Upper lobe of left lung (tissue), 6 donors: ENCODE measurements around the gene MTIF3. TPM values are rescaled to one million over a fixed set of nuclear protein-coding genes. Genes with fewer than 3 reads are reported as not detected.

Experiments
- ATAC-seq, 2 donors: fragments of 200-7000 bp; cut with Tn5 transposase; one replicate each; pipeline ENCODE4 v1.9.1; 2022; ENCODE audit warnings: mild to moderate bottlenecking in 2 of 2, moderate library complexity in 2 of 2; ENCODE audit not compliant: low FRiP score in 2 of 2
- DNase-seq, 2 donors: peaks; one replicate each; pipeline ENCODE4 v3.0.0-alpha.2; 2019 to 2020
- H3K27ac ChIP-seq, 4 donors: fragments of 200-600 bp; sonication (generic); one replicate each; pipeline ENCODE4 v1.5.1; 2016 to 2019
- H3K27me3 ChIP-seq, 4 donors: fragments of 200-600 bp; sonication (generic); one replicate each; pipeline ENCODE4 v1.5.1; 2017 to 2019
- H3K36me3 ChIP-seq, 4 donors: fragments of 200-600 bp; sonication (generic); one replicate each; pipeline ENCODE4 v1.5.1; 2016 to 2019
- H3K4me1 ChIP-seq, 4 donors: fragments of 200-600 bp; sonication (generic); one replicate each; pipeline ENCODE4 v1.5.1; 2018 to 2019
- H3K4me3 ChIP-seq, 4 donors: fragments of 200-600 bp; sonication (generic); one replicate each; pipeline ENCODE4 v1.5.1; 2017 to 2019; ENCODE audit warnings: mild to moderate bottlenecking in 2 of 4, moderate library complexity in 1 of 4
- H3K9me3 ChIP-seq, 4 donors: fragments of 200-600 bp; sonication (generic); one replicate each; pipeline ENCODE4 v1.5.1; 2018 to 2019
- EP300 ChIP-seq, 4 donors: sonication (generic); formaldehyde crosslinking; IDR thresholded peaks; one replicate each; pipeline ENCODE4 v1.5.1; 2017; ENCODE audit warnings: antibody characterized with exemption in 4 of 4, control low read depth in 2 of 4
- POLR2A ChIP-seq, 4 donors: fragments of 450-650 bp; IDR thresholded peaks; one replicate each; pipeline ENCODE4 v1.5.1; 2016 to 2017; ENCODE audit warnings: antibody characterized with exemption in 4 of 4, mild to moderate bottlenecking in 2 of 4
- POLR2AphosphoS5 ChIP-seq, 2 donors: sonication (generic); formaldehyde crosslinking; IDR thresholded peaks; one replicate each; pipeline ENCODE4 v1.5.1; 2017; ENCODE audit warnings: antibody characterized with exemption in 2 of 2
- WGBS, 2 donors: methylation state at CpG; one replicate each; pipeline ENCODE4 v1.1.5; 2017 to 2018; 5-methylcytosine and 5-hydroxymethylcytosine counted together
- total RNA-seq, 6 donors: library from RNA; depleted of rRNA in 4 of 6; stranded (reverse); fragments of >200 nt in 4 of 6; gene quantifications; one replicate each; pipeline versions ENCODE4 v1.1.0 to v1.2.1, GENCODE V29; 2016 to 2021
- TF ChIP-seq, protein P1 (sequence below), 6 experiments: fragments of 450-650 bp in 4 of 6; fragments of 200-600 bp in 2 of 6; sonication (generic) in 2 of 6; IDR thresholded peaks; one replicate each; pipeline ENCODE4 v1.5.1; 2016 to 2019; ENCODE audit warnings: antibody characterized with exemption in 6 of 6
- donor health status: DM: no; HTN: no; CAD: no; lungs with moderate emphysema.
- donor health status: DM: no; HTN: yes; CAD: no; lungs with severe emphysema.

Gene MTIF3
- total RNA-seq, 6 donors from 2014 or later: 31.2 to 104 (median 38.8) TPM

DNA sequence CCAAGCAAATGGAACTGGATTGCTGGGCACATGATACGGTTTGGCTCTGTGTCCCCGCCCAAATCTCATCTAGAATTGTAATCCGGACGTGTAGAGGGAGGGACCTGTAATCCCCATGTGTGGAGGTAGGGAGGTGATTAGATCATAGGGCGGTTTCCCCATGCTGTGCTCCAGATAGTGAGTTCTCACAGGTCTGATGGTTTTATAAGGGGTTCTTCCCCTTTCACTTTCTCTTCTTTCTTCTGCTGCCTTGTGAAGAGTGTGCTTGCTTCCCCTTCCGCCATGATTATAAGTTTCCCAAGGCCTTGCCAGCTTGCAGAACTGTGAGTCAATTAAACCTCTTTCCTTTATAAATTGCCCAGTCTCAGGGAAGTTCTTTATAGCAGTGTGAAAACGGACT lies 32.6 kb upstream of the MTIF3 start:
- TF ChIP-seq POLR2AphosphoS5 (IDR thresholded peaks at IDR 0.05): no peak
- no peak for TF ChIP-seq EP300 (IDR thresholded peaks at IDR 0.05)
- no peak for TF ChIP-seq POLR2A (IDR thresholded peaks at IDR 0.05)
- TF ChIP-seq, protein P1, sequence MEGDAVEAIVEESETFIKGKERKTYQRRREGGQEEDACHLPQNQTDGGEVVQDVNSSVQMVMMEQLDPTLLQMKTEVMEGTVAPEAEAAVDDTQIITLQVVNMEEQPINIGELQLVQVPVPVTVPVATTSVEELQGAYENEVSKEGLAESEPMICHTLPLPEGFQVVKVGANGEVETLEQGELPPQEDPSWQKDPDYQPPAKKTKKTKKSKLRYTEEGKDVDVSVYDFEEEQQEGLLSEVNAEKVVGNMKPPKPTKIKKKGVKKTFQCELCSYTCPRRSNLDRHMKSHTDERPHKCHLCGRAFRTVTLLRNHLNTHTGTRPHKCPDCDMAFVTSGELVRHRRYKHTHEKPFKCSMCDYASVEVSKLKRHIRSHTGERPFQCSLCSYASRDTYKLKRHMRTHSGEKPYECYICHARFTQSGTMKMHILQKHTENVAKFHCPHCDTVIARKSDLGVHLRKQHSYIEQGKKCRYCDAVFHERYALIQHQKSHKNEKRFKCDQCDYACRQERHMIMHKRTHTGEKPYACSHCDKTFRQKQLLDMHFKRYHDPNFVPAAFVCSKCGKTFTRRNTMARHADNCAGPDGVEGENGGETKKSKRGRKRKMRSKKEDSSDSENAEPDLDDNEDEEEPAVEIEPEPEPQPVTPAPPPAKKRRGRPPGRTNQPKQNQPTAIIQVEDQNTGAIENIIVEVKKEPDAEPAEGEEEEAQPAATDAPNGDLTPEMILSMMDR (IDR thresholded peaks at IDR 0.05): no peak
- peak in 1 of 2 donors; percentile 81 for ATAC-seq
- H3K27ac ChIP-seq: no peak overlapping the region

DNA sequence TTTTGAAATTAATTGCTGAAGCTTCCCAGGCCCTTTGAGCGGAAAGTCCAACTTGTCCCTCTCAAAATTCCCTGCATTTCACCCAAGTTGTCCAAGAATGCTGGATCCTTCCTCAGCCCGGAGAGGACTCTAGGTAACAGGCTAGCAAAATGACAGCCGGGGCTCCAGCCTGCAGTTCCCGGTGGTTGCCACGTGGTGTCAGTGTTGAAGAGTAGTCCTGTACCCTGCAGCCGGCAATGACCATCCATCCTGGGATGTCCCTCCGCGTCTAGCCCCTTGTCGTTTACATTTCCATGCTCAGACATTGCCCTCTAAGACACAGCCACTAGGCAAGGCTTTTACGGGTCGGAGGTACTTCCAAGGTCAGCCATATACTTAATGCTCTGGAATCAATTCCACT lies 31.4 kb upstream of the MTIF3 start:
- 39 to 49% methylated on average over 8 to 11 of the region's 11 CpGs for WGBS, 2 donors
- DNase-seq: peak; percentile 60 to 69
- H3K4me3 ChIP-seq: no peak overlapping the region
- H3K27me3 ChIP-seq: no peaks in the 10 kb centered on the region
- H3K36me3 ChIP-seq: no peaks in the 10 kb centered on the region
- TF ChIP-seq EP300 (IDR thresholded peaks at IDR 0.05): no peak
- TF ChIP-seq, protein P1 (IDR thresholded peaks at IDR 0.05): peak; percentile 27 to 69 (median 56)
- ATAC-seq: peak in 1 of 2 donors; percentile 63
- H3K27ac ChIP-seq: no peak overlapping the region
- H3K4me1 ChIP-seq: no peaks in the 10 kb centered on the region
- peaks cover 0 to 7% (median 0%) of the 10 kb centered on the region in 4 donors for H3K9me3 ChIP-seq

More for the DNA sequence above, 32.6 kb upstream of the MTIF3 start:
- H3K4me1 ChIP-seq: no peaks in the 10 kb centered on the region
- H3K36me3 ChIP-seq: no peaks in the 10 kb centered on the region
- no peak overlapping the region for H3K4me3 ChIP-seq
- DNase-seq: peak in 1 of 2 donors; percentile 23
- WGBS, 2 donors: 72 to 80% methylated on average over 7 of the region's 7 CpGs
- peaks cover 0 to 7% (median 0%) of the 10 kb centered on the region in 4 donors for H3K9me3 ChIP-seq
- H3K27me3 ChIP-seq: no peaks in the 10 kb centered on the region

DNA sequence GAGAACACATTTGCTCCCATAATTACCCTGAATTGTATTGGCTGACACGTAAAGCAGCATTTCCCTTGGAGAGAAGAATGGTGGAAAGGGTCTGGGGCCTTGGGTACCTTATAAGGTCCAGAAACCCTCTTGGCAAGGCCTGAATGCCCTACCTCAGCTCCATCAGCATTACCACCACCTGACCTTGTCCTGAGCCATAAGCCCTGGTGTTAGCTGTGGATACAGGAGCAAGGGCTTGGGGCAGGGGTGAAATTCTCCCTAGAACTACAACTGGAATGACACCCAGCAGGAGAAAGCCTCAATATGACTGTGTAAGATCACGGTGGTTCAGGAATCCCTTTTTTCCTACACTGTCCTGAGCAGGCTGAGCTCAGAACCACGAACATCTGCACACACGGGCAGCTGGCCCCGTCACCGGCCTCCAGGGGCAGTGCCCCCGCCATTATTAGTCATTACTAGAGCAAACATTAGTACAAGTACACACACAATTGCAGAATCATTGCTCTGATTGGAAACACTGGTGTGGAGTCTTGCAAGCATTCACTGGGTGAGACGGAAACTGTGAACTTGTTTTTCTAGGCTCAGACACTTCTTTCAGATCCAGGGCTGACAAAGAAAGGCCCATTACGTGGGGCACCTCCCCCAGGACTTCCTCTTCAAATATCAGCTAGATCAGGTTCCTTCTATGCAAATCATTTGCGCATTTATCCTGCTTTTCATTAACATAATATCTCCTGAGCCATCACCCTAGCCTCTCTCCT lies 26.8 kb upstream of the MTIF3 start:
- TF ChIP-seq, protein P1 (IDR thresholded peaks at IDR 0.05): no peak
- no peak for TF ChIP-seq POLR2A (IDR thresholded peaks at IDR 0.05)
- TF ChIP-seq POLR2AphosphoS5 (IDR thresholded peaks at IDR 0.05): no peak
- TF ChIP-seq EP300 (IDR thresholded peaks at IDR 0.05): no peak
- ATAC-seq (peak; percentile 42 to 44), DNase-seq (peak; percentile 23 to 60)
- H3K27ac ChIP-seq: no peak overlapping the region
- no peaks in the 10 kb centered on the region for H3K27me3 ChIP-seq
- peaks cover 0 to 4% (median 0%) of the 10 kb centered on the region in 4 donors for H3K9me3 ChIP-seq
- 43 to 48% methylated on average over 10 of the region's 10 CpGs for WGBS, 2 donors
- H3K4me3 ChIP-seq: no peak overlapping the region
- no peaks in the 10 kb centered on the region for H3K36me3 ChIP-seq
- no peaks in the 10 kb centered on the region for H3K4me1 ChIP-seq

DNA sequence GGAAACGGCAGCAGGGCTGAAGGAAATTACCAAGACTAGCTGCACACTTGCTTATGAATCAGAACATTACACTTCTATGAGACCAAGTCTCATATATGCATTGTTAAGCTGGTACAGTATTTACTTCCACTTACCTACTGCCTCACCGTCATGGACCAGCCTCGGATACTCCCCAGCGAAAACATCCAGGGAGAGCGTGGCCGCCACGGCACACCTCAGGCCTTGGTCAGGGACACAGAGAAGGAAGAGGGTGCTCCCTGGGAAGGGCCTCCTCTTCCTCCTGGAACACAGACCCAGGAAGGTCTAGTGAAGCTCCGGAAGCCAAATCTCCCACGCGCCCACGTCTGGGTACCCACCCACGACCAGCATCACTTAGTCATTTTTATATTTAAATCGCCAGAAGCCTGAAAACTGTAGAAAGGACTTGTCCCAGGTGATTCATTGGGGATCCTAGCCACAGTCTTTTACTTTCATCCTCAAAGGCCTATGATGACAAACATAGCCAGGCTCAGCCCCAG lies 24.4 kb upstream of the MTIF3 start:
- peak in 1 of 2 donors; percentile 37 for DNase-seq
- Histone ChIP-seq H3K27ac (no peak overlapping the region), H3K36me3 (no peaks in the 10 kb centered on the region), H3K4me1 (no peaks in the 10 kb centered on the region), H3K27me3 (no peaks in the 10 kb centered on the region), H3K4me3 (no peak overlapping the region), H3K9me3 (no peaks in the 10 kb centered on the region)
- 94% methylated on average over 13 of the region's 13 CpGs for WGBS, 2 donors
- no peak for ATAC-seq
- TF ChIP-seq, protein P1 (IDR thresholded peaks at IDR 0.05): no peak
- no peak for TF ChIP-seq POLR2A (IDR thresholded peaks at IDR 0.05)
- no peak for TF ChIP-seq EP300 (IDR thresholded peaks at IDR 0.05)
- TF ChIP-seq POLR2AphosphoS5 (IDR thresholded peaks at IDR 0.05): no peak
